IMR-90 (cell line): ENCODE measurements around the gene SLC25A38.

Experiments
- BHLHE40 ChIP-seq: fragments of 150-350 bp; IDR thresholded peaks from 2 replicates; pipeline ENCODE4 v1.6.1; 2016; ENCODE audit warnings: mild to moderate bottlenecking, low read depth, low read length
- CTCF ChIP-seq: conservative IDR thresholded peaks from 2 replicates; pipeline ENCODE4 v1.5.1; 2012; ENCODE audit warnings: mild to moderate bottlenecking, low read depth, low read length, improper control_type of control experiment
- POLR2A ChIP-seq: IDR thresholded peaks from 2 replicates; pipeline ENCODE4 v1.6.1; 2012; ENCODE audit warnings: mild to moderate bottlenecking, low read depth, low read length
- SMC3 ChIP-seq: fragments of 150-350 bp; IDR thresholded peaks from 2 replicates; pipeline ENCODE4 v1.6.1; 2016; ENCODE audit warnings: low read depth, mild to moderate bottlenecking, antibody characterized with exemption, low read length, moderate library complexity

- no peak for TF ChIP-seq BHLHE40
- TF ChIP-seq SMC3: no peak
- no peak for TF ChIP-seq POLR2A
- TF ChIP-seq CTCF: no peak
These were observed 22.7 kb downstream of the SLC25A38 start for GRCh38 chr3:39405687-39406367.
